Fibroblast of skin of scalp (primary cell): Measurements from ENCODE around the gene TXNDC16. TPM values are rescaled to one million over a fixed set of nuclear protein-coding genes. Genes with fewer than 3 reads are reported as not detected.
"Not testable (repeated sequence)": the region's sequence is repeated elsewhere in the genome, so short reads cannot be mapped to it uniquely, and the experiment has no call there.

Experiments used
- DNase-seq: peaks from one replicate; pipeline ENCODE4 v3.0.0-alpha.2; 2013
- polyA plus RNA-seq, 2 experiments: library from polyadenylated mRNA; unstranded; fragments of 120-200 nt; gene quantifications; one replicate each; pipeline ENCODE4 v1.2.1, GENCODE V29; 2013; ENCODE audit not compliant: insufficient read length in 2 of 2

Gene TXNDC16
- 4.0 TPM for polyA plus RNA-seq (2013, experiment 1 of 2; ENCODE audit: insufficient read length)
- polyA plus RNA-seq (2013, experiment 2 of 2; ENCODE audit: insufficient read length), result 4.2 TPM

- DNase-seq, result peak; percentile 99
Observed at GRCh38 chr14:52552063-52552988, at the start of gene TXNDC16, which contains the start of gene GPR137C. Gene TXNDC16 (minus strand): TSS chr14:52552505. CDS start chr14:52543557, 8,948 bp downstream. Gene GPR137C (plus strand): TSS chr14:52552836. CDS start chr14:52553148, 312 bp downstream.

GRCh38 chr14:52599974-52600373, 47.7 kb upstream of the TXNDC16 start:
- DNase-seq, result no peak

GRCh38 chr14:52598568-52598967, 46.3 kb upstream of the TXNDC16 start:
- no peak for DNase-seq

GRCh38 chr14:52596861-52597260, 44.6 kb upstream of the TXNDC16 start:
- no peak for DNase-seq

- no peak for DNase-seq
Observed at GRCh38 chr14:52596320-52596719, 44.0 kb upstream of the TXNDC16 start.

GRCh38 chr14:52590318-52590717, 38.0 kb upstream of the TXNDC16 start:
- DNase-seq, result no peak

GRCh38 chr14:52589646-52590045, 37.3 kb upstream of the TXNDC16 start:
- DNase-seq, result no peak

GRCh38 chr14:52583544-52583943, 31.2 kb upstream of the TXNDC16 start:
- no peak for DNase-seq

- no peak for DNase-seq
Observed at GRCh38 chr14:52575858-52576257, 23.6 kb upstream of the TXNDC16 start.

GRCh38 chr14:52568454-52568853, 16.1 kb upstream of the TXNDC16 start:
- DNase-seq, result not testable (repeated sequence)

GRCh38 chr14:52563120-52563519, 10.8 kb upstream of the TXNDC16 start:
- DNase-seq, result peak; percentile 22

GRCh38 chr14:52558688-52559087, 6.4 kb upstream of the TXNDC16 start:
- no peak for DNase-seq

GRCh38 chr14:52553671-52554575, 1.6 kb upstream of the TXNDC16 start:
- peak; percentile 82 for DNase-seq

- peak; percentile 9 for DNase-seq
Observed at GRCh38 chr14:52553002-52553670, 831 bp upstream of the TXNDC16 start.

GRCh38 chr14:52551696-52552062, 626 bp downstream of the TXNDC16 start:
- DNase-seq, result peak; percentile 18

GRCh38 chr14:52551205-52551604, 1.1 kb downstream of the TXNDC16 start:
- DNase-seq, result no peak

- DNase-seq, result no peak
Observed at GRCh38 chr14:52550661-52551060, 1.6 kb downstream of the TXNDC16 start.

GRCh38 chr14:52547526-52547925, 4.8 kb downstream of the TXNDC16 start:
- DNase-seq, result no peak

GRCh38 chr14:52547027-52547426, 5.3 kb downstream of the TXNDC16 start:
- no peak for DNase-seq

GRCh38 chr14:52546318-52546670, 6.0 kb downstream of the TXNDC16 start:
- no peak for DNase-seq

- no peak for DNase-seq
Observed at GRCh38 chr14:52545584-52546317, 6.6 kb downstream of the TXNDC16 start.

GRCh38 chr14:52538623-52539022, 13.7 kb downstream of the TXNDC16 start:
- no peak for DNase-seq
